A673 (cell line): ENCODE results near the gene MSN. TPM values are rescaled to one million over a fixed set of nuclear protein-coding genes. Genes with fewer than 3 reads are reported as not detected.

ENCODE experiments used
- BruUV-seq: library from RNA; stranded (reverse); fragments of 400-500 nt; replicated peaks from 2 replicates; lab custom pipeline; 2021; lab: Mats Ljungman, UMichigan
- CTCF ChIA-PET: fragments of 300-600 bp; sonication (Branson Sonifier 250); formaldehyde crosslinking; loops from one replicate; lab custom pipeline; 2022; ENCODE audit warnings: antibody characterized with exemption; lab: Charles Lee
- POLR2A ChIA-PET: fragments of 300-600 bp; sonication (Branson Sonifier 250); formaldehyde crosslinking; loops from one replicate; lab custom pipeline; 2022; ENCODE audit warnings: antibody characterized with exemption; ENCODE audit not compliant: low non-redundant PET; lab: Charles Lee
- DNase-seq: peaks from one replicate; pipeline ENCODE4 v3.0.0-alpha.2; 2015; ENCODE audit warnings: low spot score
- H3K27ac ChIP-seq: fragments of 200-600 bp; sonication (generic); 2 replicates; pipeline ENCODE4 v1.5.1; 2016; ENCODE audit warnings: mixed run types, low read depth, mild to moderate bottlenecking, mixed read lengths, antibody characterized with exemption, low read length; ENCODE audit not compliant: poor library complexity, severe bottlenecking
- H3K27me3 ChIP-seq: fragments of 200-600 bp; sonication (generic); replicated peaks from 2 replicates; pipeline ENCODE4 v1.6.1; 2017; ENCODE audit warnings: mixed run types, low read depth, mild to moderate bottlenecking, mixed read lengths, antibody characterized with exemption, low read length; ENCODE audit not compliant: insufficient read depth, poor library complexity
- H3K36me3 ChIP-seq: fragments of 200-600 bp; sonication (generic); 2 replicates; pipeline ENCODE4 v1.6.1; 2016; ENCODE audit warnings: mixed run types, mild to moderate bottlenecking, mixed read lengths, antibody characterized with exemption, low read length; ENCODE audit not compliant: insufficient read depth, poor library complexity, severe bottlenecking
- H3K4me1 ChIP-seq: fragments of 200-600 bp; sonication (generic); 2 replicates; pipeline ENCODE4 v1.6.1; 2017; ENCODE audit warnings: mixed run types, mild to moderate bottlenecking, mixed read lengths, antibody characterized with exemption, low read length; ENCODE audit not compliant: insufficient read depth, poor library complexity, severe bottlenecking
- H3K4me3 ChIP-seq: fragments of 200-600 bp; sonication (generic); 2 replicates; pipeline ENCODE4 v1.5.1; 2016; ENCODE audit warnings: low read depth, mixed run types, mild to moderate bottlenecking, mixed read lengths, low read length; ENCODE audit not compliant: poor library complexity, severe bottlenecking
- H3K9me3 ChIP-seq: fragments of 200-600 bp; sonication (generic); 2 replicates; pipeline ENCODE4 v1.6.1; 2016; ENCODE audit warnings: mixed run types, low read depth, mild to moderate bottlenecking, mixed read lengths, antibody characterized with exemption, low read length; ENCODE audit not compliant: poor library complexity, severe bottlenecking
- EZH2 ChIP-seq: fragments of 200-600 bp; sonication (generic); IDR thresholded peaks from 2 replicates; pipeline ENCODE4 v1.6.1; 2017; ENCODE audit warnings: borderline replicate concordance, low read depth, mild to moderate bottlenecking, mixed read lengths, antibody characterized with exemption, low read length; ENCODE audit not compliant: poor library complexity, severe bottlenecking
- intact Hi-C: fragments of 100-400 bp; cut with micrococcal nuclease; formaldehyde crosslinking; loops from one replicate; pipeline ENCODE4 v1.10.0; 2022; ENCODE audit not compliant: unreplicated experiment
- total RNA-seq: library from RNA; stranded (reverse); gene quantifications from 2 replicates; pipeline ENCODE4 v1.2.3, GENCODE V29; 2021
- TF ChIP-seq, protein P1 (sequence below): fragments of 300-800, 200-600 bp; sonication (generic); conservative IDR thresholded peaks from 2 replicates; pipeline ENCODE4 v1.5.1; 2017; ENCODE audit warnings: low read depth, mild to moderate bottlenecking, antibody characterized with exemption, low read length, moderate library complexity, mixed read lengths

MSN gene
- total RNA-seq, 1 experiment from 2014 or later, result 468 TPM

DNA sequence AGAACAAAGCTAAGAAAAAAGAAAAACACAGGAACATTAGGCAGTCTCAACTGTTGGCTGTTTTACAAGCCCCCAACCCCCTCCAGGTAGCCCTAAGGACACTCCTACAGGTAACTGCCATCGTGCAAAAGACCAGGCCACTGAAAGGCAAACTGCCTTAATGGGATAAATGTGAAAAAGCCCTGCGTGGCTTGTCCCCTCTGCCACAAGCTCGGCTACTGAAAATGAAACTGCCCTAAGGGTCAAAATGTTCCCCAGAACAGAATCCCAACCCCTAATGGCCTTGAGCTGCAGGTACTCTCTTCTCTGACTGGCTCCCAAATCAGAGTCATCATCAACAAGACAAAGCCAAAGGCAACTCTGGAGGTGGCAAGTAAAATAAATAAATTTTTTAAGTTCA is 84.8 kb downstream of the MSN start:
- H3K4me3 ChIP-seq, result no peak overlapping the region
- no TSS peak for BruUV-seq
- TF ChIP-seq, protein P1, sequence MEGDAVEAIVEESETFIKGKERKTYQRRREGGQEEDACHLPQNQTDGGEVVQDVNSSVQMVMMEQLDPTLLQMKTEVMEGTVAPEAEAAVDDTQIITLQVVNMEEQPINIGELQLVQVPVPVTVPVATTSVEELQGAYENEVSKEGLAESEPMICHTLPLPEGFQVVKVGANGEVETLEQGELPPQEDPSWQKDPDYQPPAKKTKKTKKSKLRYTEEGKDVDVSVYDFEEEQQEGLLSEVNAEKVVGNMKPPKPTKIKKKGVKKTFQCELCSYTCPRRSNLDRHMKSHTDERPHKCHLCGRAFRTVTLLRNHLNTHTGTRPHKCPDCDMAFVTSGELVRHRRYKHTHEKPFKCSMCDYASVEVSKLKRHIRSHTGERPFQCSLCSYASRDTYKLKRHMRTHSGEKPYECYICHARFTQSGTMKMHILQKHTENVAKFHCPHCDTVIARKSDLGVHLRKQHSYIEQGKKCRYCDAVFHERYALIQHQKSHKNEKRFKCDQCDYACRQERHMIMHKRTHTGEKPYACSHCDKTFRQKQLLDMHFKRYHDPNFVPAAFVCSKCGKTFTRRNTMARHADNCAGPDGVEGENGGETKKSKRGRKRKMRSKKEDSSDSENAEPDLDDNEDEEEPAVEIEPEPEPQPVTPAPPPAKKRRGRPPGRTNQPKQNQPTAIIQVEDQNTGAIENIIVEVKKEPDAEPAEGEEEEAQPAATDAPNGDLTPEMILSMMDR, result no peak
- no peak for TF ChIP-seq EZH2
- H3K4me1 ChIP-seq, result no peaks in the 10 kb centered on the region
- ChIA-PET POLR2A (no interaction called here), CTCF (no interaction called here)
- intact Hi-C loops, result no loop called here
- no peak for DNase-seq
- no peaks in the 10 kb centered on the region for H3K9me3 ChIP-seq
- no peaks in the 10 kb centered on the region for H3K36me3 ChIP-seq
- H3K27me3 ChIP-seq, result no peaks in the 10 kb centered on the region
- no peak overlapping the region for H3K27ac ChIP-seq

- H3K36me3 ChIP-seq, result no peaks in the 10 kb centered on the region
- no peak overlapping the region for H3K27ac ChIP-seq
- POLR2A ChIA-PET, result no interaction called here
- no peak overlapping the region for H3K4me3 ChIP-seq
- TF ChIP-seq, protein P1, result no peak
- TF ChIP-seq EZH2, result no peak
- BruUV-seq, result no TSS peak
- H3K9me3 ChIP-seq, result no peaks in the 10 kb centered on the region
- H3K4me1 ChIP-seq, result no peaks in the 10 kb centered on the region
- H3K27me3 ChIP-seq, result no peaks in the 10 kb centered on the region
- CTCF ChIA-PET, result no interaction called here
- no peak for DNase-seq
- intact Hi-C loops, result no loop called here
Measured at GRCh38 chrX:65755786-65756185, 88.3 kb downstream of the MSN start.

- Histone ChIP-seq H3K4me1 (no peaks in the 10 kb centered on the region), H3K27me3 (no peaks in the 10 kb centered on the region), H3K4me3 (no peak overlapping the region), H3K9me3 (no peaks in the 10 kb centered on the region), H3K27ac (no peak overlapping the region), H3K36me3 (no peaks in the 10 kb centered on the region)
- intact Hi-C loops, result no loop called here
- CTCF ChIA-PET, result no interaction called here
- no peak for DNase-seq
- TF ChIP-seq, protein P1, result no peak
- no peak for TF ChIP-seq EZH2
- POLR2A ChIA-PET, result no interaction called here
- BruUV-seq, result no TSS peak
Measured at GRCh38 chrX:65757943-65758342, 90.5 kb downstream of the MSN start.
